Testis (tissue), 2 donors: Measurements from ENCODE around the gene FAM53B.

ENCODE experiments used
- POLR2A ChIP-seq: fragments of 450-650 bp; IDR thresholded peaks from one replicate; pipeline ENCODE4 v1.6.1; 2017; ENCODE audit warnings: antibody characterized with exemption, mild to moderate bottlenecking, moderate library complexity
- TF ChIP-seq, protein P1 (sequence below), 3 experiments: fragments of 450-650 bp in 2 of 3; fragments of 200-600 bp in 1 of 3; sonication (generic) in 1 of 3; IDR thresholded peaks; one replicate each; pipeline ENCODE4 v1.5.1; 2016 to 2019; ENCODE audit warnings: antibody characterized with exemption in 3 of 3, mild to moderate bottlenecking in 2 of 3, moderate library complexity in 1 of 3

DNA sequence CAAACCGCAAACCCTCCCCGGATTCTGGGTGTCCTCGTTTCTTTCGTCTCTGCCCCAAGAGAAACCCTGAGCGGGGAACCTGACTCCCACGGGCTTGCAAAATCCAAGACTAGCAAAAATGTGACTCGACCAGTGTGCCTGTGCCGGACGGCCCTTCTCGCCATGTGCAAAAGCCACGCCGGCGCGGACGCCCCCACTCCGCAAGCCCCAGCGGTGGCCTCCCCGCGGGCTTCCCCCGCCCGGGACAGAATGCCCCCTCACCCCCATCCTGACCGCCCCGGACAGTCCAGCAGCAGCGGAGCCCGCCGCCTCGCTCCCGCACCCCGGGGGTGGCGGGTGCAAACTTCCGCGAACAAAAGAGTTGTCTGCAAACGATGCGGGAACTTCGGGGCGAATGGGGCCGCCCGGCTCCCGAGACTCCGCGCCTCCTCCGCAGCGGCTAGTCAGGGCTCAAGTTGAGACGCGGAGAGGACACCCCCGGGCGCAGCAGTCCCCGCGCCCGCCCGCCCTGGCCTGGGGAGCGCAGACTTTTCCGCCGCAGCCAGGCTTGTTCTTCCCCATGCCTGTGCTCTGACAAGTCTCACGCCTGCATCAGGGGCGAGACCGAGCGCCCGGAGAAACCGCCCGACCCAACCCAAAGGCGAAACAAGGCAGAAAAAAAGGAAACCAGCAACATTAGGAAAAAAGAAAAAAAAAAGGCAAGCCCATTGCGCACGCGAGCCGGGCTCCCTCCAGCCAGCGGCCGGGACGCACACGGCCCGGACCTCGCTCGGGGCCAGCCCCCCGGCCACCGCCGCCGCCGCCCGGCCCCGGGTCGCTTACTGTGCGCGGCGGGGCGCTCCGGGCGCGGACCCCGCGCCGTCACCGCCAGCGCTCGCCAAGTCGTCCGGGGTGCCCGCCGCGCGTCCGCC lies 732 bp downstream of the FAM53B start:
- TF ChIP-seq, protein P1, sequence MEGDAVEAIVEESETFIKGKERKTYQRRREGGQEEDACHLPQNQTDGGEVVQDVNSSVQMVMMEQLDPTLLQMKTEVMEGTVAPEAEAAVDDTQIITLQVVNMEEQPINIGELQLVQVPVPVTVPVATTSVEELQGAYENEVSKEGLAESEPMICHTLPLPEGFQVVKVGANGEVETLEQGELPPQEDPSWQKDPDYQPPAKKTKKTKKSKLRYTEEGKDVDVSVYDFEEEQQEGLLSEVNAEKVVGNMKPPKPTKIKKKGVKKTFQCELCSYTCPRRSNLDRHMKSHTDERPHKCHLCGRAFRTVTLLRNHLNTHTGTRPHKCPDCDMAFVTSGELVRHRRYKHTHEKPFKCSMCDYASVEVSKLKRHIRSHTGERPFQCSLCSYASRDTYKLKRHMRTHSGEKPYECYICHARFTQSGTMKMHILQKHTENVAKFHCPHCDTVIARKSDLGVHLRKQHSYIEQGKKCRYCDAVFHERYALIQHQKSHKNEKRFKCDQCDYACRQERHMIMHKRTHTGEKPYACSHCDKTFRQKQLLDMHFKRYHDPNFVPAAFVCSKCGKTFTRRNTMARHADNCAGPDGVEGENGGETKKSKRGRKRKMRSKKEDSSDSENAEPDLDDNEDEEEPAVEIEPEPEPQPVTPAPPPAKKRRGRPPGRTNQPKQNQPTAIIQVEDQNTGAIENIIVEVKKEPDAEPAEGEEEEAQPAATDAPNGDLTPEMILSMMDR (IDR thresholded peaks at IDR 0.05): no peak
- no peak for TF ChIP-seq POLR2A
